Keratinocyte (primary cell): ENCODE data around the gene C20orf141. TPM values are rescaled to one million over a fixed set of nuclear protein-coding genes. Genes with fewer than 3 reads are reported as not detected.

Experiments
- DNase-seq: peaks from one replicate; pipeline ENCODE4 v3.0.0-alpha.2; 2011; ENCODE audit warnings: low read depth, missing footprints, low spot score
- FAIRE-seq: peaks from 2 replicates; lab custom pipeline; 2011; peaks lifted over from hg19 to GRCh38; lab: Jason Lieb, UNC
- H2AFZ ChIP-seq: 2 replicates; pipeline ENCODE4 v1.6.0; 2012; ENCODE audit warnings: low read length, control low read depth, inconsistent platforms; ENCODE audit not compliant: control insufficient read depth
- H3K27ac ChIP-seq: 2 replicates; pipeline ENCODE4 v1.5.1; 2011; ENCODE audit warnings: low read length; ENCODE audit not compliant: control insufficient read depth, insufficient read depth
- H3K27me3 ChIP-seq: 3 replicates; pipeline ENCODE4 v1.6.0; 2011; ENCODE audit warnings: low read length; ENCODE audit not compliant: control insufficient read depth, insufficient read depth; ENCODE audit errors: extremely low read depth
- H3K36me3 ChIP-seq, 2 experiments: 2 replicates in 1 of 2; 3 replicates in 1 of 2; pipeline ENCODE4 v1.5.1; 2011; ENCODE audit warnings: low read length in 2 of 2, mild to moderate bottlenecking in 1 of 2; ENCODE audit not compliant: control insufficient read depth in 2 of 2, insufficient read depth in 2 of 2; ENCODE audit errors: extremely low read depth in 1 of 2
- H3K4me1 ChIP-seq: 3 replicates; pipeline ENCODE4 v1.5.1; 2011; ENCODE audit warnings: low read length; ENCODE audit not compliant: control insufficient read depth, insufficient read depth; ENCODE audit errors: extremely low read depth
- H3K4me2 ChIP-seq: 3 replicates; pipeline ENCODE4 v1.6.0; 2011; ENCODE audit warnings: low read depth, low read length; ENCODE audit not compliant: control insufficient read depth, insufficient read depth; ENCODE audit errors: extremely low read depth
- H3K4me3 ChIP-seq, 3 experiments: fragments of 200-600 bp in 1 of 3; sonication (generic) in 1 of 3; 2 replicates in 2 of 3; 3 replicates in 1 of 3; pipeline ENCODE4 v1.5.1; 2011 to 2016; ENCODE audit warnings: low read length in 3 of 3, mild to moderate bottlenecking in 3 of 3, control low read depth in 2 of 3, inconsistent platforms in 1 of 3, low read depth in 1 of 3, mixed read lengths in 1 of 3, mixed run types in 1 of 3, moderate library complexity in 1 of 3; ENCODE audit not compliant: control insufficient read depth in 2 of 3, insufficient read depth in 2 of 3; ENCODE audit errors: extremely low read depth in 1 of 3
- H3K79me2 ChIP-seq: 2 replicates; pipeline ENCODE4 v1.6.0; 2012; ENCODE audit warnings: low read length; ENCODE audit not compliant: control insufficient read depth, insufficient read depth
- H3K9ac ChIP-seq: 3 replicates; pipeline ENCODE4 v1.6.0; 2011; ENCODE audit warnings: low read length; ENCODE audit not compliant: control insufficient read depth, insufficient read depth; ENCODE audit errors: extremely low read depth
- H3K9me1 ChIP-seq: 3 replicates; pipeline ENCODE4 v1.6.0; 2011; ENCODE audit warnings: low read length; ENCODE audit not compliant: control insufficient read depth, insufficient read depth; ENCODE audit errors: extremely low read depth
- H3K9me3 ChIP-seq: 2 replicates; pipeline ENCODE4 v1.5.1; 2012; ENCODE audit warnings: low read depth, low read length; ENCODE audit not compliant: control insufficient read depth
- H4K20me1 ChIP-seq: 3 replicates; pipeline ENCODE4 v1.6.0; 2011; ENCODE audit warnings: low read length; ENCODE audit not compliant: control insufficient read depth, insufficient read depth; ENCODE audit errors: extremely low read depth
- CTCF ChIP-seq, 3 experiments: IDR thresholded peaks in 1 of 3; conservative IDR thresholded peaks in 1 of 3; optimal IDR thresholded peaks in 1 of 3; 2 replicates in 2 of 3; 3 replicates in 1 of 3; pipeline versions ENCODE3 to v1.5.1; 2011; ENCODE audit warnings: low read length in 3 of 3, mild to moderate bottlenecking in 3 of 3, moderate library complexity in 2 of 3, control low read depth in 1 of 3, inconsistent platforms in 1 of 3; ENCODE audit not compliant: insufficient read depth in 2 of 3; ENCODE audit errors: extremely low read depth in 1 of 3
- EZH2 ChIP-seq: IDR thresholded peaks from one replicate; pipeline ENCODE4 v1.6.1; 2012; ENCODE audit warnings: inconsistent platforms, mild to moderate bottlenecking, low read length, moderate library complexity
- dilution Hi-C: fragments of 300-500 bp; cut with MboI; formaldehyde crosslinking; loops from one replicate; pipeline ENCODE4 v1.7.0; 2020; ENCODE audit warnings: low sequenced_read_pairs; ENCODE audit not compliant: extremely low pct_ligation_motif_present
- polyA plus RNA-seq, 5 experiments: library from polyadenylated mRNA; depleted of rRNA in 3 of 5; stranded (reverse) in 3 of 5; stranded (forward) in 1 of 5; unstranded in 1 of 5; fragments of >200 nt; gene quantifications; 1 replicate in 1 of 5; 2 replicates in 3 of 5; 3 replicates in 1 of 5; pipeline versions ENCODE4 v1.2.1 to v1.2.3, GENCODE V29; 2011 to 2012; ENCODE audit warnings: missing spikeins in 2 of 5, low read depth in 1 of 5, low replicate concordance in 1 of 5

C20orf141 gene
- polyA plus RNA-seq, 1 donor (not counting 4 experiments of a cell fraction or from before 2014, with no cell fraction given), result not detected

DNA sequence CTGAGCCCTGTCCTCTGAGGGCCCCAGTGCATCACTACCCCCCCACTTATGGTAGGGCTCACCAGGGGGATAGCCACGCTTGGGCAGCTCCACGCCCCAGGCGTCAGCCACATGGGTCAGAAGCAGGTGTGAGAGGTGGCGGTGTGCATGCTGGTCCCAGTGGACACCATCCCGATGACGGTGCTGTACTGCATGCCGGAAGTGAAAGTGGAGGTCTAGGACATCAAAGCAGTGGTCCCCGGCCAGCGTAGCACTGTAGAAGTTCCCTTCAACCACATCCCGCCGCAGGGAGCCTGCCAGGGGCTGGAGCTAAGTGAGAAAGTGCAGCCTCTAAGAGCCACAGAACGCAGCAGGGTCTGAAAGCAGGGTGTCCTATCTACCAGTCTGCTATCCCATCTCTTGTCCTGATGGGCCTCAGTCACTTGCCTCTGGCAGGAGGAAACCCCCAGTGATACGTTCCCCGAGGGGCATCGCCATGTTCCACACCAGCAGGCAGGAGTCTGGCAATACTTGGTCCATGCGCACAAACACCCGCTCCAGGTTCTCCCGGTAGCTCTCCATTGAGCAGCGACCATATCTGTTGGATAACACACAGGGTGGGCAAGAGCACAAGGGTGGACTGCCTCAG lies 23.5 kb downstream of the C20orf141 start:
- Histone ChIP-seq H3K27ac (no peak overlapping the region), H3K27me3 (no peaks in the 10 kb centered on the region), H3K9me3 (no peaks in the 10 kb centered on the region), H3K9me1 (no peaks in the 10 kb centered on the region), H3K4me2 (no peak overlapping the region), H3K36me3 (no peaks in the 10 kb centered on the region), H3K4me1 (peaks cover 6% of the 10 kb centered on the region), H4K20me1 (no peaks in the 10 kb centered on the region), H3K4me3 (no peak overlapping the region), H3K9ac (no peak overlapping the region), H2AFZ (no peak overlapping the region), H3K79me2 (no peaks in the 10 kb centered on the region)
- FAIRE-seq (no peak), DNase-seq (no peak)
- TF ChIP-seq EZH2, result no peak
- no peak for TF ChIP-seq CTCF (optimal IDR thresholded peaks at IDR 0.05 in 1 of 3, IDR thresholded peaks at IDR 0.05 in 1 of 3, conservative IDR thresholded peaks at IDR 0.05 in 1 of 3; ENCODE audit: extremely low read depth in 1 of 3, insufficient read depth in 2 of 3, low read length in 3 of 3)
- dilution Hi-C loops, result no loop called here

GRCh38 chr20:2838847-2839671 lies 24.3 kb downstream of the C20orf141 start:
- no peak for DNase-seq
- Histone ChIP-seq H3K4me3 (no peak overlapping the region), H2AFZ (no peak overlapping the region), H3K4me1 (peaks cover 6% of the 10 kb centered on the region), H4K20me1 (no peaks in the 10 kb centered on the region), H3K27ac (no peak overlapping the region), H3K4me2 (no peak overlapping the region), H3K9ac (no peak overlapping the region), H3K36me3 (no peaks in the 10 kb centered on the region), H3K27me3 (no peaks in the 10 kb centered on the region), H3K9me1 (no peaks in the 10 kb centered on the region), H3K9me3 (no peaks in the 10 kb centered on the region), H3K79me2 (no peaks in the 10 kb centered on the region)
- dilution Hi-C loops, result no loop called here
- TF ChIP-seq EZH2 (no peak), CTCF (optimal IDR thresholded peaks at IDR 0.05 in 1 of 3, IDR thresholded peaks at IDR 0.05 in 1 of 3, conservative IDR thresholded peaks at IDR 0.05 in 1 of 3; ENCODE audit: extremely low read depth in 1 of 3, insufficient read depth in 2 of 3, low read length in 3 of 3) (no peak)
- FAIRE-seq, result peak; percentile 70
